Measurements from ENCODE around the gene GALNTL6. TPM values are rescaled to one million over a fixed set of nuclear protein-coding genes. Genes with fewer than 3 reads are reported as not detected.

The GALNTL6 gene
- polyA plus RNA-seq, 1 donor from 2014 or later: 14.9 TPM

GRCh38 chr4:172850838-172851237 is 1037.6 kb downstream of the GALNTL6 start:
- H3K9me3 ChIP-seq (ENCODE audit: low read length): no peaks in the 10 kb centered on the region
- H3K4me2 ChIP-seq (ENCODE audit: low read length): no peak overlapping the region
- no peaks in the 10 kb centered on the region for H4K20me1 ChIP-seq (ENCODE audit: insufficient read depth)
- TF ChIP-seq EP300 (conservative IDR thresholded peaks at IDR 0.05; ENCODE audit: poor library complexity, severe bottlenecking) (no peak), RAD21 (conservative IDR thresholded peaks at IDR 0.05) (no peak), SMC3 (conservative IDR thresholded peaks at IDR 0.05; ENCODE audit: poor library complexity) (no peak), EZH2 (IDR thresholded peaks at IDR 0.05; ENCODE audit: borderline replicate concordance, insufficient read depth, low read length, poor library complexity, severe bottlenecking) (no peak), REST (IDR thresholded peaks at IDR 0.05; ENCODE audit: borderline replicate concordance) (no peak), POLR2AphosphoS5 (IDR thresholded peaks at IDR 0.05) (no peak), MXI1 (conservative IDR thresholded peaks at IDR 0.05; ENCODE audit: poor library complexity, severe bottlenecking) (no peak), TAF1 (IDR thresholded peaks at IDR 0.05; ENCODE audit: low read depth) (no peak)
- H3K9me2 ChIP-seq (ENCODE audit: insufficient read depth, low read length): no peaks in the 10 kb centered on the region
- no peaks in the 10 kb centered on the region for H3K79me2 ChIP-seq (replicated peaks; ENCODE audit: insufficient read depth, low read length)
- no peak overlapping the region for H3K4me3 ChIP-seq (ENCODE audit: low read length)
- H2AFZ ChIP-seq (ENCODE audit: low read depth, low read length): no peak overlapping the region
- no peak overlapping the region for H3K27ac ChIP-seq (ENCODE audit: low read length)
- no peaks in the 10 kb centered on the region for H3F3A ChIP-seq (ENCODE audit: insufficient read depth, low read length, poor library complexity, severe bottlenecking)
- no peaks in the 10 kb centered on the region for H3K27me3 ChIP-seq (ENCODE audit: insufficient read depth, low read depth, low read length)
- H3K9ac ChIP-seq (ENCODE audit: low read length): no peak overlapping the region
- H3K36me3 ChIP-seq (ENCODE audit: insufficient read depth, low read length): no peaks in the 10 kb centered on the region

GRCh38 chr4:172851534-172851933 is 1038.3 kb downstream of the GALNTL6 start:
- TF ChIP-seq RAD21 (conservative IDR thresholded peaks at IDR 0.05) (no peak), CTCF (IDR thresholded peaks at IDR 0.05; ENCODE audit: poor library complexity, severe bottlenecking) (no peak), SMC3 (conservative IDR thresholded peaks at IDR 0.05; ENCODE audit: poor library complexity) (no peak), EP300 (conservative IDR thresholded peaks at IDR 0.05; ENCODE audit: poor library complexity, severe bottlenecking) (no peak), EZH2 (IDR thresholded peaks at IDR 0.05; ENCODE audit: borderline replicate concordance, insufficient read depth, low read length, poor library complexity, severe bottlenecking) (no peak)
- no peaks in the 10 kb centered on the region for H3K36me3 ChIP-seq (ENCODE audit: insufficient read depth, low read length)
- no peaks in the 10 kb centered on the region for H3K9me3 ChIP-seq (ENCODE audit: low read length)
- no peaks in the 10 kb centered on the region for H3K27me3 ChIP-seq (ENCODE audit: insufficient read depth, low read depth, low read length)
- H3F3A ChIP-seq (ENCODE audit: insufficient read depth, low read length, poor library complexity, severe bottlenecking): no peaks in the 10 kb centered on the region
- no peak overlapping the region for H3K9ac ChIP-seq (ENCODE audit: low read length)
- no peaks in the 10 kb centered on the region for H3K9me2 ChIP-seq (ENCODE audit: insufficient read depth, low read length)
- no peak overlapping the region for H3K4me2 ChIP-seq (ENCODE audit: low read length)
- H2AFZ ChIP-seq (ENCODE audit: low read depth, low read length): no peak overlapping the region
- no peak overlapping the region for H3K4me3 ChIP-seq (ENCODE audit: low read length)
- H4K20me1 ChIP-seq (ENCODE audit: insufficient read depth): no peaks in the 10 kb centered on the region
- no peaks in the 10 kb centered on the region for H3K79me2 ChIP-seq (replicated peaks; ENCODE audit: insufficient read depth, low read length)
- no peak overlapping the region for H3K27ac ChIP-seq (ENCODE audit: low read length)
